22Rv1 (cell line): ENCODE measurements around the gene ZNHIT6.

ENCODE experiments used
- CTCF ChIP-seq: fragments of 450-650 bp; IDR thresholded peaks from 2 replicates; pipeline ENCODE4 v1.5.1; 2017; ENCODE audit warnings: mild to moderate bottlenecking
- ZFX ChIP-seq: fragments of 450-650 bp; IDR thresholded peaks from 2 replicates; pipeline ENCODE4 v1.6.1; 2017; ENCODE audit warnings: antibody characterized with exemption, borderline replicate concordance

DNA sequence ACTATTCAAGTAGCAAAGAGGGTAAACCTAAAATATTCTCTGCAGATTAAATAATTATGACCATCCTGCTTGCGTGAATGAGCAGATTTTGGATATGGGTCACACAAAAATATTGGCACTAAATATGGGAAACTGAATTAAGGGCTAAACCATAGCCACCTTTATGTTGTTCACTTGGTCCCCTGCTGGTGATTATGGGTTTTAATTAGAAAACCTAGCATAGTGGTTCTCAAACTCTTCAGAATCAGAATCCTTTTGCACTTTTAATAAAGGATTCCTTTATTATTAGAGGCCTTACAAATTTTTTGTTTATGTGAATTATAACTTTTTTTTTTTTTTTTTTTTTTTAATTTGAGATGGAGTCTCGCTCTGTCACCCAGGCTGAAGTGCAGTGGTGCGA is 38.5 kb upstream of the ZNHIT6 start:
- peak; percentile 18; the same call in 1 of the 2 replicates for TF ChIP-seq CTCF
- TF ChIP-seq ZFX: no peak
